Fibroblast of lung (primary cell): ENCODE measurements around the gene RPEL1. TPM values are rescaled to one million over a fixed set of nuclear protein-coding genes. Genes with fewer than 3 reads are reported as not detected.
"Not testable (repeated sequence)": the region's sequence is repeated elsewhere in the genome, so short reads cannot be mapped to it uniquely, and the experiment has no call there.

Experiments used
- DNase-seq, 2 donors: peaks; one replicate each; pipeline versions ENCODE4 v3.0.0 to v3.0.0-alpha.2; 2010; ENCODE audit warnings: low read depth in 2 of 2
- H2AFZ ChIP-seq: 2 replicates; pipeline ENCODE4 v1.5.1; 2012; ENCODE audit warnings: low read length, control low read depth, inconsistent platforms
- H3K27ac ChIP-seq: 2 replicates; pipeline ENCODE4 v1.5.1; 2011; ENCODE audit warnings: low read length, control low read depth; ENCODE audit not compliant: insufficient read depth
- H3K27me3 ChIP-seq: 2 replicates; pipeline ENCODE4 v1.5.1; 2011; ENCODE audit warnings: mild to moderate bottlenecking, low read length; ENCODE audit not compliant: control insufficient read depth, insufficient read depth
- H3K36me3 ChIP-seq: 2 replicates; pipeline ENCODE4 v1.5.1; 2011; ENCODE audit warnings: low read length; ENCODE audit not compliant: control insufficient read depth, insufficient read depth
- H3K4me1 ChIP-seq: 2 replicates; pipeline ENCODE4 v1.5.1; 2011; ENCODE audit warnings: low read length; ENCODE audit not compliant: control insufficient read depth, insufficient read depth; ENCODE audit errors: extremely low read depth
- H3K4me2 ChIP-seq: 2 replicates; pipeline ENCODE4 v1.5.1; 2011; ENCODE audit warnings: low read length, control low read depth; ENCODE audit not compliant: insufficient read depth; ENCODE audit errors: extremely low read depth
- H3K4me3 ChIP-seq, 4 experiments: fragments of 200-600 bp in 1 of 4; sonication (generic) in 1 of 4; replicated peaks in 1 of 4; 2 replicates each; pipeline ENCODE4 v1.5.1; 2011 to 2016; ENCODE audit warnings: low read length in 4 of 4, low read depth in 3 of 4, mild to moderate bottlenecking in 3 of 4, control low read depth in 2 of 4, inconsistent platforms in 1 of 4, mixed read lengths in 1 of 4; ENCODE audit not compliant: insufficient read depth in 1 of 4; ENCODE audit errors: control extremely low read depth in 1 of 4
- H3K79me2 ChIP-seq: 2 replicates; pipeline ENCODE4 v1.5.1; 2012; ENCODE audit warnings: mild to moderate bottlenecking, low read length, inconsistent platforms; ENCODE audit not compliant: control insufficient read depth, insufficient read depth
- H3K9ac ChIP-seq: 2 replicates; pipeline ENCODE4 v1.5.1; 2011; ENCODE audit warnings: mild to moderate bottlenecking, low read length, control low read depth; ENCODE audit not compliant: insufficient read depth
- H3K9me3 ChIP-seq: 2 replicates; pipeline ENCODE4 v1.5.1; 2012; ENCODE audit warnings: low read depth, low read length; ENCODE audit not compliant: control insufficient read depth, insufficient read depth
- H4K20me1 ChIP-seq: 2 replicates; pipeline ENCODE4 v1.5.1; 2011; ENCODE audit warnings: low read length; ENCODE audit not compliant: control insufficient read depth, insufficient read depth; ENCODE audit errors: extremely low read depth
- CTCF ChIP-seq, 2 donors: IDR thresholded peaks in 1 of 2; conservative IDR thresholded peaks in 1 of 2; 1 replicate in 1 of 2; 2 replicates in 1 of 2; pipeline ENCODE4 v1.5.1; 2011 to 2012; ENCODE audit warnings: low read length in 2 of 2, control low read depth in 1 of 2, inconsistent platforms in 1 of 2, low read depth in 1 of 2, mild to moderate bottlenecking in 1 of 2
- EZH2 ChIP-seq: IDR thresholded peaks from 2 replicates; pipeline ENCODE4 v1.5.1; 2012; ENCODE audit warnings: low read length, control low read depth, mild to moderate bottlenecking; ENCODE audit errors: missing control alignments
- polyA plus RNA-seq, 2 donors: library from polyadenylated mRNA; depleted of rRNA in 1 of 2; stranded (reverse) in 1 of 2; unstranded in 1 of 2; fragments of >200 nt; gene quantifications; 2 replicates each; pipeline ENCODE4 v1.2.1, GENCODE V29; 2011 to 2012; ENCODE audit warnings: missing spikeins in 1 of 2
- total RNA-seq: library from RNA; depleted of rRNA; stranded (reverse); fragments of >200 nt; gene quantifications from 2 replicates; pipeline ENCODE4 v1.2.1, GENCODE V29; 2014

Gene RPEL1
- total and polyA plus RNA-seq, 2 donors (not counting 1 experiment from before 2014, with no cell fraction given) = 0.17 to 0.18 TPM

- not testable (repeated sequence) for H3K4me1 ChIP-seq, H2AFZ ChIP-seq, H3K36me3 ChIP-seq, H3K9me3 ChIP-seq, H3K4me2 ChIP-seq, DNase-seq, H3K4me3 ChIP-seq, H3K79me2 ChIP-seq, H3K27me3 ChIP-seq, H3K27ac ChIP-seq, H4K20me1 ChIP-seq, H3K9ac ChIP-seq
These were observed 39.0 kb upstream of the RPEL1 start for GRCh38 chr10:103206715-103207114.

GRCh38 chr10:103207141-103207540 is 38.5 kb upstream of the RPEL1 start:
- Histone ChIP-seq H3K79me2 (no peaks in the 10 kb centered on the region), H3K4me2 (no peak overlapping the region), H3K4me1 (no peaks in the 10 kb centered on the region), H3K9ac (no peak overlapping the region), H4K20me1 (no peaks in the 10 kb centered on the region), H3K9me3 (no peaks in the 10 kb centered on the region), H3K27ac (no peak overlapping the region), H3K4me3 (no peak overlapping the region), H2AFZ (no peak overlapping the region), H3K27me3 (no peaks in the 10 kb centered on the region), H3K36me3 (no peaks in the 10 kb centered on the region)
- DNase-seq = no peak
- TF ChIP-seq CTCF (conservative IDR thresholded peaks at IDR 0.05 in 1 of 2, IDR thresholded peaks at IDR 0.05 in 1 of 2; ENCODE audit: low read depth in 1 of 2, low read length in 2 of 2) (no peak), EZH2 (no peak)

- not testable (repeated sequence) for H3K27ac ChIP-seq, H3K9ac ChIP-seq, H3K4me3 ChIP-seq, H3K9me3 ChIP-seq, H3K36me3 ChIP-seq, H3K4me1 ChIP-seq, H3K4me2 ChIP-seq, H3K79me2 ChIP-seq, H4K20me1 ChIP-seq, H2AFZ ChIP-seq, H3K27me3 ChIP-seq
- peak in 1 of 2 donors; percentile 77 for DNase-seq
These were observed 38.0 kb upstream of the RPEL1 start for GRCh38 chr10:103207643-103208042.

GRCh38 chr10:103210262-103210661 is 35.4 kb upstream of the RPEL1 start:
- H3K27ac ChIP-seq, H3K4me1 ChIP-seq, H3K4me2 ChIP-seq, H4K20me1 ChIP-seq, H2AFZ ChIP-seq, H3K9me3 ChIP-seq, H3K9ac ChIP-seq, H3K36me3 ChIP-seq, H3K27me3 ChIP-seq, H3K79me2 ChIP-seq, H3K4me3 ChIP-seq, DNase-seq: not testable (repeated sequence)
